C4-2B (cell line): ENCODE measurements around the gene NFIA.

Experiments used
- H3K27ac ChIP-seq: fragments of 450-650 bp; 2 replicates; pipeline ENCODE4 v1.5.1; 2017
- CTCF ChIP-seq: fragments of 450-650 bp; conservative IDR thresholded peaks from 2 replicates; pipeline ENCODE4 v1.5.1; 2017; ENCODE audit warnings: mild to moderate bottlenecking
- ZFX ChIP-seq: fragments of 450-650 bp; IDR thresholded peaks from 2 replicates; pipeline ENCODE4 v1.6.1; 2017

NFIA gene

GRCh38 chr1:61389926-61390845 is 307.8 kb downstream of the NFIA start:
- TF ChIP-seq CTCF (no peak), ZFX (no peak)

GRCh38 chr1:61391730-61392129 is 309.4 kb downstream of the NFIA start:
- TF ChIP-seq ZFX (no peak), CTCF (no peak)
- H3K27ac ChIP-seq: no peak overlapping the region; the same call in 1 of the 2 replicates

More at GRCh38 chr1:61389926-61390845, 307.8 kb downstream of the NFIA start:
- no peak overlapping the region for H3K27ac ChIP-seq

- no peak overlapping the region for H3K27ac ChIP-seq
- TF ChIP-seq CTCF (no peak), ZFX (no peak)
These were observed 310.3 kb downstream of the NFIA start for GRCh38 chr1:61392409-61393242.

GRCh38 chr1:61393575-61393974 is 311.2 kb downstream of the NFIA start:
- no peak overlapping the region for H3K27ac ChIP-seq
- no peak for TF ChIP-seq CTCF
- no peak for TF ChIP-seq ZFX

- TF ChIP-seq ZFX (no peak), CTCF (no peak)
These were observed 312.9 kb downstream of the NFIA start for GRCh38 chr1:61395146-61395800.

GRCh38 chr1:61397495-61397894 is 315.1 kb downstream of the NFIA start:
- TF ChIP-seq ZFX (no peak), CTCF (no peak)
- no peak overlapping the region for H3K27ac ChIP-seq

More at GRCh38 chr1:61395146-61395800, 312.9 kb downstream of the NFIA start:
- H3K27ac ChIP-seq: no peak overlapping the region
